Osteocyte (in vitro differentiated cells): ENCODE data around the gene SERPINA6. TPM values are rescaled to one million over a fixed set of nuclear protein-coding genes. Genes with fewer than 3 reads are reported as not detected.

ENCODE experiments used
- DNase-seq: peaks from one replicate; pipeline ENCODE4 v3.0.0; 2021; ENCODE audit warnings: mixed read lengths; ENCODE audit not compliant: unreplicated experiment; ENCODE audit errors: extremely low spot score
- H3K27ac Mint-ChIP-seq: one replicate; pipeline ENCODE4 v1.8.0; 2021; ENCODE audit warnings: mild to moderate bottlenecking, mixed read lengths; ENCODE audit not compliant: unreplicated experiment
- H3K27me3 Mint-ChIP-seq: one replicate; pipeline ENCODE4 v1.8.0; 2021; ENCODE audit warnings: mixed read lengths; ENCODE audit not compliant: unreplicated experiment
- H3K36me3 Mint-ChIP-seq: one replicate; pipeline ENCODE4 v1.8.0; 2021; ENCODE audit warnings: mixed read lengths; ENCODE audit not compliant: unreplicated experiment
- H3K4me1 Mint-ChIP-seq: one replicate; pipeline ENCODE4 v1.8.0; 2021; ENCODE audit warnings: mixed read lengths; ENCODE audit not compliant: unreplicated experiment
- H3K4me3 Mint-ChIP-seq: one replicate; pipeline ENCODE4 v1.8.0; 2021; ENCODE audit warnings: mild to moderate bottlenecking, moderate library complexity, mixed read lengths; ENCODE audit not compliant: unreplicated experiment
- H3K9me3 Mint-ChIP-seq: one replicate; pipeline ENCODE4 v1.8.0; 2021; ENCODE audit warnings: mixed read lengths; ENCODE audit not compliant: unreplicated experiment
- CTCF ChIP-seq: fragments of 200-600 bp; sonication (generic); IDR thresholded peaks from 2 replicates; pipeline ENCODE4 v1.5.0; 2021; ENCODE audit warnings: antibody characterized with exemption, mild to moderate bottlenecking, moderate library complexity
- total RNA-seq: library from RNA; stranded (reverse); gene quantifications from 2 replicates; pipeline ENCODE4 v1.2.1, GENCODE V29; 2021

The SERPINA6 gene
- total RNA-seq, 1 donor from 2014 or later = not detected

- Mint-ChIP-seq H3K36me3 (no peaks in the 10 kb centered on the region), H3K9me3 (no peaks in the 10 kb centered on the region), H3K4me3 (no peak overlapping the region), H3K27ac (no peak overlapping the region), H3K27me3 (peaks cover 6% of the 10 kb centered on the region), H3K4me1 (peaks cover 11% of the 10 kb centered on the region)
- TF ChIP-seq CTCF = no peak
- no peak for DNase-seq
Measured at GRCh38 chr14:94338023-94338422, 14.9 kb upstream of the SERPINA6 start.

- Mint-ChIP-seq H3K27me3 (peaks cover 6% of the 10 kb centered on the region), H3K4me3 (no peak overlapping the region), H3K4me1 (peaks cover 8% of the 10 kb centered on the region), H3K9me3 (no peaks in the 10 kb centered on the region), H3K36me3 (no peaks in the 10 kb centered on the region), H3K27ac (no peak overlapping the region)
- no peak for DNase-seq
- TF ChIP-seq CTCF = no peak
Measured at GRCh38 chr14:94337274-94337673, 14.1 kb upstream of the SERPINA6 start.

- no peak for TF ChIP-seq CTCF
- Mint-ChIP-seq H3K27ac (no peak overlapping the region), H3K27me3 (peaks cover 6% of the 10 kb centered on the region), H3K36me3 (no peaks in the 10 kb centered on the region), H3K4me1 (no peaks in the 10 kb centered on the region), H3K4me3 (no peak overlapping the region), H3K9me3 (no peaks in the 10 kb centered on the region)
- DNase-seq = no peak
Measured at GRCh38 chr14:94334872-94335271, 11.7 kb upstream of the SERPINA6 start.

DNA sequence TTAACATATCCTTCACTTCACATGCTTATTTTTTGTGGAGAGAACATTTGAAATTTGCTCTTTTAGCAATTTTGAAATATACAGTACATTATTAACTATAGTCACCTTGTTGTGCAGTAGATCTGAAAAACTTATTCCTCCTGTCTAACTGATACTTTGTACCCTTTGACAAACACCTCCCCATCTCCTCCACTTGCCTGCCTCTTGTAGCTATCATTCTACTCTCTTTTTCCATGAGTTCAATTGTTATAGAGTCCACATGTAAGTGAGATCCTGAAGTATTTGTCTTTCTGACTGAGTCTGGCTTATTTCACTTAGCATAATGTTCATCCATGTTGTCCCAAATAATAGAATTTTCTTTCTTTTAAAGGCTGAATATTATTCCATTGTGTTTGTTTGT, 9.5 kb upstream of the SERPINA6 start:
- Mint-ChIP-seq H3K27ac (no peak overlapping the region), H3K4me1 (no peaks in the 10 kb centered on the region), H3K27me3 (peaks cover 6% of the 10 kb centered on the region), H3K9me3 (no peaks in the 10 kb centered on the region), H3K36me3 (no peaks in the 10 kb centered on the region), H3K4me3 (no peak overlapping the region)
- DNase-seq = no peak
- TF ChIP-seq CTCF = no peak

GRCh38 chr14:94332063-94332583, 9.0 kb upstream of the SERPINA6 start:
- no peaks in the 10 kb centered on the region for H3K36me3 Mint-ChIP-seq
- no peak overlapping the region for H3K4me3 Mint-ChIP-seq
- peaks cover 6% of the 10 kb centered on the region for H3K27me3 Mint-ChIP-seq
- no peak overlapping the region for H3K27ac Mint-ChIP-seq
- peak; percentile 66 for DNase-seq
- no peaks in the 10 kb centered on the region for H3K4me1 Mint-ChIP-seq
- H3K9me3 Mint-ChIP-seq = no peaks in the 10 kb centered on the region
- TF ChIP-seq CTCF = no peak
